Choroid plexus epithelial cell (primary cell): Measurements from ENCODE around the gene HLA-DRA.

Experiments
- DNase-seq: peaks from one replicate; pipeline ENCODE4 v3.0.0-alpha.2; 2010; ENCODE audit warnings: low read depth
- H3K4me3 ChIP-seq: 2 replicates; pipeline ENCODE4 v1.5.1; 2011; ENCODE audit warnings: low read depth, mild to moderate bottlenecking, control low read depth, low read length, moderate library complexity
- CTCF ChIP-seq: conservative IDR thresholded peaks from 2 replicates; pipeline ENCODE4 v1.5.1; 2011; ENCODE audit warnings: low read depth, mild to moderate bottlenecking, control low read depth, inconsistent platforms, low read length, moderate library complexity

The HLA-DRA gene

DNA sequence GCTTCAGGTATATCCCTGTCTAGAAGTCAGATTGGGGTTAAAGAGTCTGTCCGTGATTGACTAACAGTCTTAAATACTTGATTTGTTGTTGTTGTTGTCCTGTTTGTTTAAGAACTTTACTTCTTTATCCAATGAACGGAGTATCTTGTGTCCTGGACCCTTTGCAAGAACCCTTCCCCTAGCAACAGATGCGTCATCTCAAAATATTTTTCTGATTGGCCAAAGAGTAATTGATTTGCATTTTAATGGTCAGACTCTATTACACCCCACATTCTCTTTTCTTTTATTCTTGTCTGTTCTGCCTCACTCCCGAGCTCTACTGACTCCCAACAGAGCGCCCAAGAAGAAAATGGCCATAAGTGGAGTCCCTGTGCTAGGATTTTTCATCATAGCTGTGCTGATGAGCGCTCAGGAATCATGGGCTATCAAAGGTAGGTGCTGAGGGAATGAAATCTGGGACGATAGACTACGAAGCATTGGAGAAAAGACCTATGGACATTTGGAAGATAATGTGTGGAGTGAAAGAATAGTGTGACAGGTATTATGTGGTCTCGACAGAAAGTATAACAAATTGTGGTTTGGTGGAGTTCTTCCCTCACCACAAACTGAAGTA lies at the start of gene HLA-DRA:
TSS of gene HLA-DRA (plus strand) at position 286 of the 613 bp plus-strand sequence. CDS start at position 350, 64 bp downstream.
- DNase-seq, result peak; percentile 64
- no peak within 1 kb of the TSS for H3K4me3 ChIP-seq
- TF ChIP-seq CTCF, result no peak

GRCh38 chr6:32391505-32391904 lies 48.2 kb upstream of the HLA-DRA start:
- TF ChIP-seq CTCF, result no peak
- H3K4me3 ChIP-seq, result no peak overlapping the region
- no peak for DNase-seq

DNA sequence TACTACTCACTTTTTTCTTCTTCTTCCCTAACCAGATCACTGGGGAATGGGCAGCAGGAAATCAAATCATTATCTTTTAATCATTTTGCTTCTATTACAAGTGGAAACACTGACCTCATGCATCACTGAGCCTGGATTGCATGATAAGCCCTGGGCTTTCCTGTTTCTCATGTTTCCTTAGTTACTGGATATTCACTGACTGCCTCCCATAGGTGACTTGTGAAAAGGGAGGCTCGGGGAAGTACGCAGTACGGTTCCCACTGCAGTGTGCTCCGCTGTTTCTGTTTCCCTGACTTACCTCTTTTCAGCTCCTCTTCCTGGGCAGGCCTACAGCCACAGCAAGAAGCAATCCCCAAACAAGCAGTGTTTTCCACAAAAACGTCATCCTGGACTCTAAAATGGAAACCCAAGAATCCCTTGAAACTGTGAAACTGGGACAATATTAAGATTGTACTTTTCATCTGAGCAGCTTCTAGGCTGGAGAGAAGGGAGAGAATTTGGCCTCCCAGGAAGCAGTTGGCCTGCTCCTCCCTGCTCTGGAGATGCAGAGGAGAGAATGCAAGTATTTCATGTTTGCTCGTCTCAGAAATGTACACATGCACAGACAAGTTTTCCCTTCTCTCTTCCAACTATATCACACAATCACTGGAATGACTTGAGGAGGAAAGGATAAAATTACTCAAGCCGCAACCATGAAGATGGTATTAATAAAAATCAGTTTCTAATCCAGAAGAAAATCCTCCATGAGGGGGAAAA lies 45.8 kb upstream of the HLA-DRA start:
- DNase-seq, result peak; percentile 25

DNA sequence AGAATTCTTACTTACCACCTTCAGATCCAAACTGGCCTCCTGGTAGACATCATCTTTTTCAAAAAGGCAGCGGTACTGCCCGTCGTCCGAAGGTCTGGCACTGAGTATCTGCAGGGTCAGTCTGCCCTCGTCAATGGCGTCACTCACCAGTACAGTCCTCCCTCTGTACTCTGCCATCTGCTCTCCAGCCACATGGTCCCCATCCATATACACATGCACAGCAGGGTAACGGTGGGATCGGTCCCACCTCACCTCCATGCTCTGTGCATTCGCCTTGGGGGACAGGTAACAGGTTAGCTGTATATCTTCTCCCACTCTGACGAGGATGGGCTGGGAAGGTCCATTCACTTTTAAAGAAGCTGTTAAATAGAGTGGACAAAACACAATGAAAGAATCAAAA lies 43.7 kb upstream of the HLA-DRA start:
- no peak for TF ChIP-seq CTCF
- no peak overlapping the region for H3K4me3 ChIP-seq
- no peak for DNase-seq

More for the DNA sequence above, 45.8 kb upstream of the HLA-DRA start:
- TF ChIP-seq CTCF, result no peak
- H3K4me3 ChIP-seq, result no peak overlapping the region

- no peak overlapping the region for H3K4me3 ChIP-seq
- no peak for TF ChIP-seq CTCF
- DNase-seq, result peak; percentile 20
Measured at GRCh38 chr6:32397252-32397920, 42.3 kb upstream of the HLA-DRA start.

- H3K4me3 ChIP-seq, result no peak overlapping the region
- no peak for TF ChIP-seq CTCF
- DNase-seq, result no peak
Measured at GRCh38 chr6:32401284-32401963, 38.3 kb upstream of the HLA-DRA start.
